Suprapubic skin (tissue), 4 donors: ENCODE results near the gene PADI4.

ENCODE experiments used
- CTCF ChIP-seq, 2 donors: fragments of 200-600 bp in 1 of 2; fragments of 450-650 bp in 1 of 2; sonication (generic) in 1 of 2; IDR thresholded peaks; one replicate each; pipeline ENCODE4 v1.5.1; 2016 to 2019; ENCODE audit warnings: antibody characterized with exemption in 2 of 2, mild to moderate bottlenecking in 1 of 2, moderate library complexity in 1 of 2
- EP300 ChIP-seq: sonication (generic); formaldehyde crosslinking; IDR thresholded peaks from one replicate; pipeline ENCODE4 v1.6.1; 2017; ENCODE audit warnings: antibody characterized with exemption
- POLR2A ChIP-seq, 2 donors: fragments of 450-650 bp; IDR thresholded peaks; one replicate each; pipeline ENCODE4 v1.6.1; 2017; ENCODE audit warnings: antibody characterized with exemption in 2 of 2, mild to moderate bottlenecking in 2 of 2, moderate library complexity in 2 of 2
- POLR2AphosphoS5 ChIP-seq, 3 donors: sonication (generic); formaldehyde crosslinking; IDR thresholded peaks; one replicate each; pipeline ENCODE4 v1.6.1; 2017; ENCODE audit warnings: antibody characterized with exemption in 3 of 3

- TF ChIP-seq EP300 (no peak), CTCF (IDR thresholded peaks at IDR 0.05) (no peak), POLR2A (IDR thresholded peaks at IDR 0.05) (no peak), POLR2AphosphoS5 (IDR thresholded peaks at IDR 0.05) (no peak)
These were observed 84.3 kb downstream of the PADI4 start for GRCh38 chr1:17392199-17392740.
